GM19238 (cell line): Measurements from ENCODE around the gene SERPINB12.

Experiments
- DNase-seq: peaks from one replicate; pipeline ENCODE4 v3.0.0; 2011; ENCODE audit warnings: low spot score; ENCODE audit not compliant: insufficient read length

SERPINB12 gene

DNA sequence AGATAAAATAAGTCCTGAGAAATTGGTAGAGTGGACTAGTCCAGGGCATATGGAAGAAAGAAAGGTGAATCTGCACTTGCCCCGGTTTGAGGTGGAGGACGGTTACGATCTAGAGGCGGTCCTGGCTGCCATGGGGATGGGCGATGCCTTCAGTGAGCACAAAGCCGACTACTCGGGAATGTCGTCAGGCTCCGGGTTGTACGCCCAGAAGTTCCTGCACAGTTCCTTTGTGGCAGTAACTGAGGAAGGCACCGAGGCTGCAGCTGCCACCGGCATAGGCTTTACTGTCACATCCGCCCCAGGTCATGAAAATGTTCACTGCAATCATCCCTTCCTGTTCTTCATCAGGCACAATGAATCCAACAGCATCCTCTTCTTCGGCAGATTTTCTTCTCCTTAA, 54.8 kb downstream of the SERPINB12 start:
- DNase-seq = no peak

DNA sequence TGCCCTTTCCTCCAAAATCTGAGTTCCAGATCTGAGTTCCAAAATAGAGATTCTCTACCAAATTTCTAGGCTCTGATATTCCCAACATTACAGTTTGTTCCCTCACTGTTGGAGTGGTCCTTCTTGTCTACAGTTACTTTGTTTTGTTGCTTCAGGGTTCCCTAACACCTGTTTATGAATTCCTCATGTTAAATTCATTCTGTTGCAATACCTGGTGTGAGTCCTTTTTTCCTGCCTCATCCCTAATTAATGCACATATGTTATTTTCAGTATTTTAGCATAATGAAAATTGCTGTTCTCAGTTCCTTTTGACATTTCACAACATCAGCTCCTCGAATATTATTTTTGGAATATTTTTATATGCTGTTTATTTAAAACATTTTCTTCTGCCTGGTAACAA, 61.2 kb downstream of the SERPINB12 start:
- DNase-seq = no peak

DNA sequence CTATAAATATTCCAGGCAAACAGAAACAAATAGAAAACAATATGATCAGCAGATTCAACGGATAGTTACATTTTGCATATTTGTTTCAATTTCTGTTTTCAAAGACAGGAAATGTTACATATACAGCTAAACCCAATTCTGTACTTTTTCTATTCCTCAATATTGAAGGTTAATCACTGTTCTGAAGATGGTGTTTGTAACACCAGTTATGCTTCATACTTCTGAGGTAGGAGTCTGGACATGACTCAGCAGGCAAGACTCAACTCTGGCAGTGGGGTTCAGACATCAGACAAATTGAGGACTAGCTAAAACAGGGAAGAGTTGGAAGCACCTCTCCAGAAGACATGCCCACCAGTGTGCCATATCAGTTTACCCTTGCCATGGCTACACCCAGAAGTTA, 61.6 kb downstream of the SERPINB12 start:
- DNase-seq = no peak

DNA sequence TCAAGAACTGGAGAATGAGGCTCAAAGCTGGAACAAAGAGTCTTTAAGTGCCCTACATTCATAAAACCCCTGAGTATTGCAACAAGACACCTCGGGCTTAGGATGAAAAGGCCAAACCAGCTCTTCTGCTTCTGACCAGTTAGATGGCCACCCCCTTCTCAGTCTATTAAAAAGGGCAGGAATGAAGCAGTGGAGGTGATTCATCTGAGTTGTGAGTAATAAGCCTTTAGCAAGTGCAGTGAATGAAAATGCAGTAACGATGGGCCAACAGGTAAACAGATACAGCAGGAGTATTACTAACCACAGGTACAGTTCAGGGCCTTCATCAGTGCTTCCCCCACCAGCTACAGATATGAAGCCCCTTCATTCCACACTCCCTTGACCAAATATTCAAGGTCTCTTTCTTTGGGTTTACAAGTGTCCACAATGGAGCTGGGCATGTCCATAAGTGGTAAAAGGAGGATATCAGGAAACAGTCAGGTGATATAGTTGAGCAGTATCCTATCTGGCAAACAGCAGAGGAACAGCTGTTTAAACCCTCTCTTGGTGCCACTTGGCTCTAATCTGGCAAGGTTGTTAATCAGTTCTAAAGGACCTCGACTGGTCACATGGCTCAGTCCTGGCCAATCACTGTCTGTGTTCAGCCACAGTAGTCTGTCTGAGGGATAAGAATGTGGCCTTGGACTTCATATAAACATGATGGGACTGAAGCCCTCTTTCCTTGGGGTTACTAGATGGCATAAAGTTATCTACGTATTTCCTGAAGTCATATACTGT, 62.8 kb downstream of the SERPINB12 start:
- DNase-seq = no peak

DNA sequence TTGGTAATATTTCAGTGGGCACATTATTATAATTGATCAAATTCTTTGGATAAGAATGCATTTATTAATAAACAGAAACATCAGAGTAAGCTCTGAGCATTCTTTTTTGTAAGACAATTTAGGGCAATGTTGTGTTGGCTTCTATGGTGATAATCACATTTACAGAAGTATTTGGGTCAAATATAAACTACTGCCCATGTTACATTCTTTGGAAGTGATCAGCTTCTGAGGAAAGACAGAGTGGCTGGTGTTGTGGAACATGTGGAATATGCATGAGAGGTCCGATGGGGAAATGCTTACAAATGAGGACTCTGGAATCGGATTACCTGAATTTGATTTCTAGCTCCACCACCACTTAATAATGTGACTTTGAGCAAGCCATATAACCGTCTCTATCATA, 64.4 kb downstream of the SERPINB12 start:
- no peak for DNase-seq

DNA sequence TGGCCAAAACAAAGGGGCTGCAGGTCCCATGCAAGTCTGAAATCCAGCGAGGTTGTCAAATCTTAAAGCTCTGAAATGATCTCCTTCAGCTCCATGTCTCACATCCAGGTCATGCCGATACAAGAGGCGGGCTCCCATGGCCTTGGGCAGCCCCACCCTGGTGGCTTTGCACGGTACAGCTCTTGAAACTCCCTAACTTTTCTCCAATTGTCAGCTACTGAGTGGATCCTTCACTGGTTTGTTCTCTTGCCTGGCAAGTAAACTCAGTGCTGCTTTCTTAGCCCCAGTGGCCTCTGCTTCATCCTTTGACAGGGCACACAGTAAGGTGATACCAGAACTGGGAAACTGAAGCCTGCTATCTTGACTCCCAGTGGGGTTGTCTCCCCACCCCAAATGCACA, 71.3 kb downstream of the SERPINB12 start:
- no peak for DNase-seq

DNA sequence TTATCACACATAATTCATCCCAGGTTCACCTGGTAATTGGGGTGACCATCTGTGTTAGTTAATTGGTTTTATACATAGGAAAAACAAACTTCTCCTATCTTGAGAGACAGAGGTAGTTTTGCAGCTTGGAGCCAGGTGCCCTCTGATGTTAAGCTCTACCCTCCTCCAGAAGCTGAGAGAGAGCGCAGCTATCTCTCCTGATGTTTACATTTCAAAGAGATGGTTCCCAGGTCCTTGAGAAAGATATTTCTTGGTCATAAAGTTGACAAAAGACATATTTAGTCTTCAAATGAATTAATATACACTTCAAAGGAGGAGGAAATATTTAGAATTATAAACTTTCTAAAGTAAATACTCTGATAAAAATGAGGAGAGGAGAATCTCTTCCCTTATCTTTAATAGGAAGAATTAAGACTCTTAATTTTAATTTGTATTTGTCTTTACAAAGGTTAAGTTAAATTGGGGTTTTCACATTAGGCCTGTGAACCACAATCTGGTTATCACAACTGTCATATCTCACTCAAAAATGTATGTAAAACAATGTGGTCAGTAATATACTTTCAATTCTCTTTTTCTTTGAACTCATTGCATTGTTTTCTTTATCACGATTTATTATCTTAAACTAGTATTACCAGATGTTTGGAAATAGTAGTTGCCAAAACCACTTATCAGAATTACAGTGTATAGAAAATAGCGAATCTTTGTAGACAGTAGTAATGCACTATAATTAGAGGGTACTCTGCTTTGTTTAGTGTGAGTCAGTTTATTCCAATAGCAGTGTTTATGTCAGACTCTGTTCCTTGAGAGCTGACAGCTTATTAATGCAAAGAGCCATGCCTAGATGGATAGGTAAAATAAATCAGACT, 75.1 kb downstream of the SERPINB12 start:
- no peak for DNase-seq

DNA sequence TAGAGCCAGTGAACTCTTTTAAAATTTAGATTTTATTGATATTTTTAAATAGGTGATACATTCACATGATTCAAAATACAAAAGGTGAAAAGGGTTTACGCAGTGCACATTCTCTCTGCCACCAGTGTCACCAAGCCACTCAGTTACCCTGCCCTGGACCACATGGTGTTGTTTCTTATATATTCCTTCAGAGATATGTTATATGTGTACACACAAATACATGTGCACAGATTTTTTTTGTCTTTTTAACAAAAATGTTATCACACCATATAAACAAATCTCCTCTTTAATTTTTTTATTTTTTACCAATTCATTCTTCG, 75.7 kb downstream of the SERPINB12 start:
- DNase-seq = no peak
